ENCODE results near the gene CELF3. TPM values are rescaled to one million over a fixed set of nuclear protein-coding genes. Genes with fewer than 3 reads are reported as not detected.

The CELF3 gene
- total and polyA plus RNA-seq, 9 of the 15 experiments (the other 6 are each of a cell fraction or from before 2014, with no cell fraction given), result not detected

DNA sequence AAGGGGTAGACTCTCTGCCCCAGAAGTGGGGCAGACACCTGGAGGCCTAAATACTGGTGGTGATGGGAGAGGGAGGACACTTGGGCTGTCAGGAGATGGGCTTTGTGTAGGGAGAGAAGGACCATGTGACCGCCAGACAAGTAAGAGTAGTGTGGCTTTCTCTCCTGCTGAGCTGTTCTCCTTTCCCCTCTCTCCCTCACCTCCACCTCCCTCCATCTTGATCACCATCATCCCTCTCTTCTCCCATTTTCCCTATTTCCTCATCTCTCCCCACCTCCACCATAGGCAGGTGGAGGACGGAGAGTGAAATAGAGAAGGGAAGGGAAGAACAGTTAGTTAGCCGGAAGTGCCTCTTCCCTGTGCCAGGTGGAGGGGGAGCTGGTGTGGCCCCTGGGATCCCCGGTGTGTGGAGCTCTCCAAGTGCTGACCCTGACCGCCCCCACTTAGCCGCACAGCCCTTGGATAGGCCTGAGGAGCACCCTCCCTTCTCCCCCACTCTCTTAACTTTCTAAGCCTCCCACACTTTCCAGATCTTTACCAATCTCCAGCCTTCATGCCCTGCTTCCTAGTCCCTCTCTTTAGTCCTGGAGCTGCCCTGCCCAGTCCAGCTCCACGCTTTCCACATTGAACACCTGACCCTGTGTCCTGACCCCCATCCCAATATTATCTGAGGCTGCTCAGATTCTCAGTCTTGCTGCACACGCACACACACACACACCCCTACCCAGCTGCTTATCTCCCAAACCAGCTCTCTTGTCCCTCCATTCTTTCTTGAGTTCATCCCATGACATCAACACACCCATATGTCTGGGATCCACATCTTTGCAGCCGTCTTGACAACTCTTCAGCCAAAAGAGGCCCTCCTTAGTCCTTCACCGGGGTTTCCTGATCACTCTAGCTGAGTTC, 1.5 kb downstream of the CELF3 start (continued):
- TF ChIP-seq, protein P1, sequence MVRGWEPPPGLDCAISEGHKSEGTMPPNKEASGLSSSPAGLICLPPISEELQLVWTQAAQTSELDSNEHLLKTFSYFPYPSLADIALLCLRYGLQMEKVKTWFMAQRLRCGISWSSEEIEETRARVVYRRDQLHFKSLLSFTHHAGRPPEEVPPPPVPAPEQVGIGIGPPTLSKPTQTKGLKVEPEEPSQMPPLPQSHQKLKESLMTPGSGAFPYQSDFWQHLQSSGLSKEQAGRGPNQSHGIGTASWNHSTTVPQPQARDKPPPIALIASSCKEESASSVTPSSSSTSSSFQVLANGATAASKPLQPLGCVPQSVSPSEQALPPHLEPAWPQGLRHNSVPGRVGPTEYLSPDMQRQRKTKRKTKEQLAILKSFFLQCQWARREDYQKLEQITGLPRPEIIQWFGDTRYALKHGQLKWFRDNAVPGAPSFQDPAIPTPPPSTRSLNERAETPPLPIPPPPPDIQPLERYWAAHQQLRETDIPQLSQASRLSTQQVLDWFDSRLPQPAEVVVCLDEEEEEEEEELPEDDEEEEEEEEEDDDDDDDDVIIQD (CRISPR knock-in tag; IDR thresholded peaks at IDR 0.05), result no peak
- TF ChIP-seq RAD21 (CRISPR knock-in tag; conservative IDR thresholded peaks at IDR 0.05 in 1 of 2, IDR thresholded peaks at IDR 0.05 in 1 of 2), result no peak
- TF ChIP-seq SNAPC5 (CRISPR knock-in tag; IDR thresholded peaks at IDR 0.05), result no peak
- peak; percentile 67 for TF ChIP-seq BHLHE40 (IDR thresholded peaks at IDR 0.05; ENCODE audit: low read length)
- TF ChIP-seq NCOA6 (IDR thresholded peaks at IDR 0.05), result no peak
- TF ChIP-seq TAL1 (IDR thresholded peaks at IDR 0.05), result peak; percentile 93
- peak; percentile 95 for TF ChIP-seq TRIM24 (IDR thresholded peaks at IDR 0.05)
- TF ChIP-seq FOXK2 (conservative IDR thresholded peaks at IDR 0.05 in 1 of 2, IDR thresholded peaks at IDR 0.05 in 1 of 2; ENCODE audit: low read depth in 2 of 2), result peak; percentile 59 to 76; a peak in 3 of 4 replicates
- 0 out of 2 replicates have a peak, but pooled peaks have one; percentile 30 for TF ChIP-seq PKNOX1 (IDR thresholded peaks at IDR 0.05)
